GM12873 (cell line): Measurements from ENCODE around the gene PLA2G2D.

Source experiments
- TF ChIP-seq, protein P1 (sequence below): IDR thresholded peaks from 2 replicates; pipeline ENCODE4 v1.5.1; 2012; ENCODE audit warnings: low read depth, mild to moderate bottlenecking, moderate library complexity, low read length, control low read depth; ENCODE audit not compliant: insufficient read depth; ENCODE audit errors: missing control alignments

PLA2G2D gene

DNA sequence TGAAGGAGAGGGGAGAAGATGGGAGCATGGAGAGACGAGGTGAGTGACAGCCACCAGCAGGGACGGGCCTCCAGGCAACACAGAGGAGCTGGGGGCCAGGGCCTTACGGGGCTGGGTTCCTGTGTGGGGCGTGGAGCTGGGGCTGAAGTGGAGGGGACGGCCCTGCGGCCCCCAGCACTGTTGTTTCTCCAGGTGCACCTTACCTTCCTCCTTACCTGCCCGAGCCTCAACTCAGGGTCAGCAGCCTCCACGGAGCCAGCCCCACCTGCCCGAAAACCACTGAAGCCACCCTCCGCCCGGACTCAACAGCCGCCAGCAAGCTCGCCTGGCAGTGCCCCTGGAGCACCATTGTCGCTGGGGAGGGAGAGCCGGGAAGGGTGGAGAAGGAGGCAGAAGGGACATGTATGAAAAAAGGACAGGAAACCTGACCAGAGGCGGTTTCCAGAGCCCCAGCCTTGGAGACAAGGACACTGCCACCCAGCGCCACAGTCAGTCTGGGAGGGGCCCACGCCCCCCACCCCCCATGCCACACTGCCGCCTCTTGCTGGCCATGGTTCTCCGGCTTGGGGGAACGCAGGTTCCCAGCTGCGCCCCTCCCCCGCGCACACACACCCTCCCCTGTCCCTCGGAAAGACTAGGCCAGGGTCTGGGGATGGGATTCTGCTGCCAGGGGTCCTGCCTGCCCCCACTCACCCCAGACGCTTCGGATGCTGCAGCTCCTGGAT lies 30.4 kb upstream of the PLA2G2D start:
- TF ChIP-seq, protein P1, sequence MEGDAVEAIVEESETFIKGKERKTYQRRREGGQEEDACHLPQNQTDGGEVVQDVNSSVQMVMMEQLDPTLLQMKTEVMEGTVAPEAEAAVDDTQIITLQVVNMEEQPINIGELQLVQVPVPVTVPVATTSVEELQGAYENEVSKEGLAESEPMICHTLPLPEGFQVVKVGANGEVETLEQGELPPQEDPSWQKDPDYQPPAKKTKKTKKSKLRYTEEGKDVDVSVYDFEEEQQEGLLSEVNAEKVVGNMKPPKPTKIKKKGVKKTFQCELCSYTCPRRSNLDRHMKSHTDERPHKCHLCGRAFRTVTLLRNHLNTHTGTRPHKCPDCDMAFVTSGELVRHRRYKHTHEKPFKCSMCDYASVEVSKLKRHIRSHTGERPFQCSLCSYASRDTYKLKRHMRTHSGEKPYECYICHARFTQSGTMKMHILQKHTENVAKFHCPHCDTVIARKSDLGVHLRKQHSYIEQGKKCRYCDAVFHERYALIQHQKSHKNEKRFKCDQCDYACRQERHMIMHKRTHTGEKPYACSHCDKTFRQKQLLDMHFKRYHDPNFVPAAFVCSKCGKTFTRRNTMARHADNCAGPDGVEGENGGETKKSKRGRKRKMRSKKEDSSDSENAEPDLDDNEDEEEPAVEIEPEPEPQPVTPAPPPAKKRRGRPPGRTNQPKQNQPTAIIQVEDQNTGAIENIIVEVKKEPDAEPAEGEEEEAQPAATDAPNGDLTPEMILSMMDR, result no peak

DNA sequence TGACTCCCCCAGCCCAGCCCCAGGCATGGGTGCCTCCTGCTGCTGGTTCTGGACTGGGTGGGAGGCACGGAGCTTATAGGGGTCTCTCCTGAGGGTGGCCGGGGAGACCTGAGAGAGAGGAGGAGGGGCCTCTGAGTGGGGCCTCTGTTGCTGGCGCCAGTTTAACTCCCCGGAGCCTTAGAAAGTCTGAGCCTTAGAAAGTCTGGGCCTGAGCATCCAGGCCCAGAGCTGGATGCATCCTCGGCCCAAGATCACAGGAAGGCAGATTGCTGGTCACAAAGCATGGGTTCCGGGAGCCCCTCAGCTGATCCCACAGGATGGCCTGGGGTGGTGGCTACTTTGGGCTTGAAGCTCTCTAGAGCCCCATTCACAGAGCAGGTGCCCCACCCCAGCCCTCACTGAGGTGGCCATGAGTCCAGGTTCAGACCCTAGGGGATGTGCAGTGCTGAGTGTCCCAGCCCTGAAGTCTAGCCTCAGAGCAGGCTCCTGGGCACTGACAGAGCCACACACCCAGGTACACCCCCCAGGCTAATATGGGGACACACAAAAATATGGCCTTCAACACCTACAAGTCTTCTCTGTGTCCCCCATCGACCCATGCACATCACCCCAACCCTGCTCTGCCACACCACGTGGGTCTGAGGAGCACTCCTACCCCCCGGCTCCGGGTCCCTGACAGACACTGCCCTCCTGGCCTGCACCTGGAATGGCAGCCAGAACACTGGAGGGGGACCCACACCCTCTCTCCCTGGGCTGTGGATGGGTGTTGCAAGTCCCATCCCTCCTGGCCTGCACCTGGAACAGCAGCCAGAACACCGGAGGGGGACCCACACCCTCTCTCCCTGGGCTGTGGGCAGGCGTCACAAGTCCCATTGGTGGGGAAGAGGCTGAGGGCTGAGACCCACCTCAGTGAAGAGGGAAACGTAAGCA lies 29.5 kb upstream of the PLA2G2D start:
- TF ChIP-seq, protein P1, result no peak

DNA sequence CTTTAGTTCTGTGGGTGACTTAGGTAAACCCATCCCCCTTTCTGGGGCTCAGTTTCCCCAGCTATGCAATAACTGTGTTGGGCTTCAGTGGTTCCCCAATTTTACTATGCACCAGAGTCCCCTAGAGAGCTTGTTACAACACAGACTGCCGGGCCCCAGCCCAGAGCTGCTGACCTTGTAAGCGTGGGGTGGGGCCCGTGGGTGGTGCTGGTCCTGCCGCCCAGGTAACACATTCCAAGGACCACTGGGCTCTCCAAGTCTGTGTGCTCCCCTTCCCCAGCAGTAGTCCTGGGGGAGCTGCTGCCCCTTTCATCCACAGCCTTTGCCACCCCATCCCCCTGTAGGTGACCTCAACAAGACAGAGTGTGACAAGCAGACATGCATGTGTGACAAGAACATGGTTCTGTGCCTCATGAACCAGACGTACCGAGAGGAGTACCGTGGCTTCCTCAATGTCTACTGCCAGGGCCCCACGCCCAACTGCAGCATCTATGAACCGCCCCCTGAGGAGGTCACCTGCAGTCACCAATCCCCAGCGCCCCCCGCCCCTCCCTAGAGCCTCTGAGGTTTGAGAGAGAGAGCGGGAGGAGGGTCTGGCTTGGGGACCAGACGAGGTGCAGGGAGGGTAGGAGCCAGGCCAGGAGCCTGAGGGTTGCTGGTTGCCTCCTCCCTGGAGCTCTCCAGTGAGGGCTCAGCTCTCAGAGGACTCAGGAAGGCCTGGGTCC lies 28.7 kb upstream of the PLA2G2D start:
- TF ChIP-seq, protein P1, result no peak

DNA sequence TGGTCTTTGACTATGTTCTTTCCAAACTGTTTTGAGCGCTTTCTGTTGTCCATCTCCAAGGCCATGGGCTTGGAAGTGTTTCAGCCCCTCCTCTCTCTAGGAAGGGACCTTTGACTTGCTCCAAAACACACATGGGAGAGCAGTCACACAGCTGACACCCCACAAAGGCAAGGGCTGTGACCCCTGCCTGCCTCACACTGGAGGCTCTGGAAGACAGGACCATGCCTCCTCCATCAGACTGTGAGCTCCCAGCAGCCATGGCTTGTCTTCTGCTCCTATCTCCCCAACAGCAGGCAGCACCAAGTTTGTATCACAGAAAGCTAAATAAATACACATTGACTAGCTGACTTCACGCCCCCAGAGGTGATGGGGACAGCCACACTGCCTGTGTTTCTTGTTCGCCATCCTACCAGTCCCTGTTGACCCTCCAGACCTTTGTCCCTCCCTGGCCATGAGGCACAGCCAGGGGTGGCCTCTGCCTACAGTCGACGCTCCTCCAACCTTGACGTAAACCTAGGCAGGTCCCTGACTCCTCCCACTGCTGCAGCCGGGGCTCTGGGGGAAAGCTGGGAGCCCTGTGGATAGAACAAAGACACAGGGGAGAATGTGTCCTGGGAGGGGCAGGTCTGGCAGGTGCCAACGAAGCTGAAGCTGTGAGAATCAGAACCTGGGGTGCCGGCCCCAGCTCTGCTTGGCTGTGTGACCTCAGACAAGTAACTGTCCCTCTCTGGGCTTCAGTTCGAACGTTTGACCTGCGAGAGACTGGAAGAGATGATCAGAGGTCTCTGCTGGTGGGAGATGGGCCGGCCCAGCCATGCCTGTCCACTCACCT lies 24.6 kb upstream of the PLA2G2D start:
- TF ChIP-seq, protein P1, result no peak

DNA sequence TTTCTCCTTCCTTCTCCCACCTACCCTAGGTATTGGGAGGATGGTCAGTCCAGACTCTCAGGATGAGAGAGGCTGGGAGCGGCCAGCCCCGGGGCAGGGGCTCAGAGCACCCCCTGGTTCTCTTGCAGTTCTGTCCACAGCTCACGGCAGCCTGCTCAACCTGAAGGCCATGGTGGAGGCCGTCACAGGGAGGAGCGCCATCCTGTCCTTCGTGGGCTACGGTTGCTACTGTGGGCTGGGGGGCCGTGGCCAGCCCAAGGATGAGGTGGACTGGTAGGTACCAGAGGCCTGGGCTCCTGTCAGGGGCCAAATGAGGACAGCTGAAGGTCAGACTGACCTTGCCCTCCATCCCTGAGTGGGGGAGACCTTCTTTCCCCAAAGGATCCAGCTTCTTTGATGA lies 24.0 kb upstream of the PLA2G2D start:
- TF ChIP-seq, protein P1, result no peak

DNA sequence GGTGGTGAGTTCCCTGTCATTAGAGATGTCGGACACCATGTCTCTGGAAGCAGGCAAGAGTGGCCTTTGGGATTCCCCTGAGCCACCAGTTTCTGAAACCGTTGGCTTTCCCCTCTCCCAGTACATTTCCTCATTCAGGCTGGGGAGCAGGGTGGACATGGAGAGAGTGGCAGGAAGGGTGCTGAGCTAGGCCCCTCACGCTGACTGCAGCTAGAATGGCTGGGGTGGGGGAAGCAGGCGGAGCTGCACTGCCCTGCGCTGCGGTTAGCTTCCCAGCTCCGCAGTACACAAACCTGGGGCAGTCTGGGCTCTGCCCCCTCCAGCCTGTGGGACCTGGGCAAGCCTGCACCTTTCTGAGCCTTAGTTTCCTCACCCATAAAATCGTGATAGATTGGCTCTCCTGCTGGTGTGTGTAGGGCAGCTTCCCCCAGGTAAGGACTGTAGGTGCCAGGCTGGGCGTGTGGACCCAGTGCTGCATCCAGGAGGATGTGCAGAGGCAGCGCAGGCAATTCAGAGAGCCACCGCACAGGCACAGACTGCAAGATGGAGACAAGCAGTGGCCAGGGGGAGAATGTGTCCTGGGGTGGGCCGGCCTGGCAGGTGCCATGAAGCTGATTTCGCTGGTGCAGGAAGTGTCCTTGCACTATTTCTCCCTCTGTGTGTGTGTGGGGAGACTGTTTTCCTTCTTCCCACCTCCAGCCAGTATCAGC lies 22.8 kb upstream of the PLA2G2D start:
- TF ChIP-seq, protein P1, result no peak
